ENCODE results near the gene BST1. TPM values are rescaled to one million over a fixed set of nuclear protein-coding genes. Genes with fewer than 3 reads are reported as not detected.

Gene BST1
- total and polyA plus RNA-seq, 10 of the 15 experiments (the other 5 are each of a cell fraction or from before 2014, with no cell fraction given) = 0.04 to 0.42 (median 0.11) TPM; not detected in 1

DNA sequence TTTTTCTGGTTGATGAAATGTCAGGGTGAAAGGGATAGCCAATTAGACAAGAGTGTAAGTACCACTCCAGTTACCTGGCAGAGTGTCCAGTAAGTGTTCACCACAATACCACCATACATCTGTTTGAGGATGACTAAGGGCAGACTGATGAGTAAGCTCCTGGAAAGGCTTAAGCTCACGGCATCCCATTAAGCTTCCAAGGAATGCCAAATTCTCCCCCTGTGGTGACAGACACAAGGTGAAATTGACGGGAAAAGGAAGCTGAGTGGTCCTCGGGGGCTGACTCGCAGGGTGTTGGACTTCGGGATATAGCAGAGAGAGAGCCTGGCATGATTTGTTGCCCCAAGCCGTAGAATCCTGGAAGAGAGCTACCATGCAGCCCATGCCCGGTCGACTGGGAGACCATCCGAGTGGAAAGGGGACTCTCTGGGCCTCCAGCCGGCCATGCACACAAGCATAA is 7.6 kb upstream of the BST1 start:
- TF ChIP-seq MYB (IDR thresholded peaks at IDR 0.05; ENCODE audit: borderline replicate concordance, low read depth, low read length) = no peak
- TF ChIP-seq NR2C2 (IDR thresholded peaks at IDR 0.05; ENCODE audit: borderline replicate concordance, control insufficient read depth, insufficient read length, low read depth) = no peak
- TF ChIP-seq MTA3 (IDR thresholded peaks at IDR 0.05; ENCODE audit: borderline replicate concordance, low read length) = no peak
- TF ChIP-seq, protein P1, sequence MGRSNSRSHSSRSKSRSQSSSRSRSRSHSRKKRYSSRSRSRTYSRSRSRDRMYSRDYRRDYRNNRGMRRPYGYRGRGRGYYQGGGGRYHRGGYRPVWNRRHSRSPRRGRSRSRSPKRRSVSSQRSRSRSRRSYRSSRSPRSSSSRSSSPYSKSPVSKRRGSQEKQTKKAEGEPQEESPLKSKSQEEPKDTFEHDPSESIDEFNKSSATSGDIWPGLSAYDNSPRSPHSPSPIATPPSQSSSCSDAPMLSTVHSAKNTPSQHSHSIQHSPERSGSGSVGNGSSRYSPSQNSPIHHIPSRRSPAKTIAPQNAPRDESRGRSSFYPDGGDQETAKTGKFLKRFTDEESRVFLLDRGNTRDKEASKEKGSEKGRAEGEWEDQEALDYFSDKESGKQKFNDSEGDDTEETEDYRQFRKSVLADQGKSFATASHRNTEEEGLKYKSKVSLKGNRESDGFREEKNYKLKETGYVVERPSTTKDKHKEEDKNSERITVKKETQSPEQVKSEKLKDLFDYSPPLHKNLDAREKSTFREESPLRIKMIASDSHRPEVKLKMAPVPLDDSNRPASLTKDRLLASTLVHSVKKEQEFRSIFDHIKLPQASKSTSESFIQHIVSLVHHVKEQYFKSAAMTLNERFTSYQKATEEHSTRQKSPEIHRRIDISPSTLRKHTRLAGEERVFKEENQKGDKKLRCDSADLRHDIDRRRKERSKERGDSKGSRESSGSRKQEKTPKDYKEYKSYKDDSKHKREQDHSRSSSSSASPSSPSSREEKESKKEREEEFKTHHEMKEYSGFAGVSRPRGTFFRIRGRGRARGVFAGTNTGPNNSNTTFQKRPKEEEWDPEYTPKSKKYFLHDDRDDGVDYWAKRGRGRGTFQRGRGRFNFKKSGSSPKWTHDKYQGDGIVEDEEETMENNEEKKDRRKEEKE (IDR thresholded peaks at IDR 0.05) = no peak
- no peak for TF ChIP-seq KLF5 (IDR thresholded peaks at IDR 0.05; ENCODE audit: partially characterized antibody)
- TF ChIP-seq RAD21 (IDR thresholded peaks at IDR 0.05; ENCODE audit: insufficient read depth, low read depth, low read length) = no peak
- no peak for TF ChIP-seq POLR2AphosphoS2 (IDR thresholded peaks at IDR 0.05; ENCODE audit: low read depth, low read length)
- TF ChIP-seq POU2F2 (IDR thresholded peaks at IDR 0.05; ENCODE audit: borderline replicate concordance, low read depth, low read length) = no peak
- TF ChIP-seq, protein P2, sequence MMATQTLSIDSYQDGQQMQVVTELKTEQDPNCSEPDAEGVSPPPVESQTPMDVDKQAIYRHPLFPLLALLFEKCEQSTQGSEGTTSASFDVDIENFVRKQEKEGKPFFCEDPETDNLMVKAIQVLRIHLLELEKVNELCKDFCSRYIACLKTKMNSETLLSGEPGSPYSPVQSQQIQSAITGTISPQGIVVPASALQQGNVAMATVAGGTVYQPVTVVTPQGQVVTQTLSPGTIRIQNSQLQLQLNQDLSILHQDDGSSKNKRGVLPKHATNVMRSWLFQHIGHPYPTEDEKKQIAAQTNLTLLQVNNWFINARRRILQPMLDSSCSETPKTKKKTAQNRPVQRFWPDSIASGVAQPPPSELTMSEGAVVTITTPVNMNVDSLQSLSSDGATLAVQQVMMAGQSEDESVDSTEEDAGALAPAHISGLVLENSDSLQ (IDR thresholded peaks at IDR 0.05) = no peak
- no peak for TF ChIP-seq PAX8 (IDR thresholded peaks at IDR 0.05)
- TF ChIP-seq CBX3 (IDR thresholded peaks at IDR 0.05; ENCODE audit: borderline replicate concordance, low read depth) = no peak
- TF ChIP-seq LARP7 (IDR thresholded peaks at IDR 0.05) = no peak
- TF ChIP-seq ESRRA (IDR thresholded peaks at IDR 0.05; ENCODE audit: low read length) = no peak
- no peak for TF ChIP-seq POLR2AphosphoS5 (IDR thresholded peaks at IDR 0.05; ENCODE audit: low read length)
- no peak for TF ChIP-seq CEBPB (IDR thresholded peaks at IDR 0.05; ENCODE audit: borderline replicate concordance in 1 of 2, low read depth in 2 of 2, low read length in 2 of 2)
- TF ChIP-seq NR2F1 (conservative IDR thresholded peaks at IDR 0.05) = no peak
- no peak for TF ChIP-seq CBX5 (IDR thresholded peaks at IDR 0.05; ENCODE audit: low read depth)
- no peak for TF ChIP-seq BHLHE40 (IDR thresholded peaks at IDR 0.05; ENCODE audit: borderline replicate concordance in 1 of 2, low read depth in 2 of 2, low read length in 1 of 2)
- Histone ChIP-seq H3K27ac (ENCODE audit: control insufficient read depth, insufficient read depth) (no peak overlapping the region), H3K9me3 (replicated peaks; ENCODE audit: control insufficient read depth, insufficient read depth, low read length) (no peaks in the 10 kb centered on the region; the same call in 2 of the 3 replicates), H2AFZ (ENCODE audit: control insufficient read depth, low read depth, low read length) (no peak overlapping the region), H3K36me3 (ENCODE audit: control insufficient read depth in 2 of 2, insufficient read depth in 2 of 2, low read length in 1 of 2) (no peaks in the 10 kb centered on the region), H3K9ac (ENCODE audit: control insufficient read depth, insufficient read depth, low read length) (no peak overlapping the region), H4K20me1 (ENCODE audit: control insufficient read depth, insufficient read depth) (no peaks in the 10 kb centered on the region), H3K79me2 (ENCODE audit: control insufficient read depth, insufficient read depth, low read length) (no peaks in the 10 kb centered on the region), H3K4me3 (no peak overlapping the region), H3K4me1 (ENCODE audit: control insufficient read depth, insufficient read depth, low read length) (no peaks in the 10 kb centered on the region), H3K4me2 (ENCODE audit: control insufficient read depth, insufficient read depth) (no peak overlapping the region), H3K27me3 (replicated peaks in 1 of 2; ENCODE audit: control insufficient read depth in 2 of 2, insufficient read depth in 2 of 2, low read length in 1 of 2) (no peaks in the 10 kb centered on the region)
- intact Hi-C loops (cut with micrococcal nuclease; ENCODE audit: unreplicated experiment) (no loop called here), in situ Hi-C loops (cut with MboI) (no loop called here)
- ChIA-PET POLR2A (interaction anchor here (1.1 kb wide), 1 partner anchor 8 kb away, joined by 3 read pairs; no protein-coding TSS in a partner anchor), CTCF (no interaction called here), RAD21 (ENCODE audit: unreplicated experiment) (no interaction called here), SMC1A (ENCODE audit: uncharacterized antibody, unreplicated experiment) (interaction anchor here (1.4 kb wide), 1 partner anchor 16 kb away, joined by 4 read pairs; no protein-coding TSS in a partner anchor)
- no TSS peak for BruUV-seq (replicated peaks)
- DNase-seq (ENCODE audit: low read depth, low spot score) = no peak
- no peak for FAIRE-seq
- ATAC-seq = no peak
- 81% methylated on average over 10 of the region's 10 CpGs for WGBS (ENCODE audit: insufficient coverage, insufficient replicate concordance, low lambda C conversion rate, missing lambda C conversion rate)
